Transverse colon (tissue), 4 donors: Measurements from ENCODE around the gene OR2V2. TPM values are rescaled to one million over a fixed set of nuclear protein-coding genes. Genes with fewer than 3 reads are reported as not detected.
A peak's percentile ranks its signal among the peaks of the same experiment; 100 is the strongest.

ENCODE experiments used
- DNase-seq: peaks from one replicate; pipeline ENCODE4 v3.0.0-alpha.2; 2019
- H3K27ac ChIP-seq, 4 donors: fragments of 200-600 bp; sonication (generic); 2 replicates each; pipeline ENCODE4 v1.5.1; 2016 to 2018; ENCODE audit warnings: inconsistent platforms in 4 of 4
- H3K27me3 ChIP-seq: fragments of 200-600 bp; sonication (generic); 2 replicates; pipeline ENCODE4 v1.5.1; 2017; ENCODE audit warnings: inconsistent platforms
- H3K36me3 ChIP-seq, 4 donors: fragments of 200-600 bp; sonication (generic); 2 replicates each; pipeline ENCODE4 v1.5.1; 2017 to 2019; ENCODE audit warnings: inconsistent platforms in 4 of 4
- H3K4me1 ChIP-seq, 4 donors: fragments of 200-600 bp; sonication (generic); 2 replicates each; pipeline ENCODE4 v1.5.1; 2017 to 2020; ENCODE audit warnings: inconsistent platforms in 4 of 4
- H3K4me3 ChIP-seq, 4 donors: fragments of 200-600 bp; sonication (generic); 1 replicate in 1 of 4; 2 replicates in 3 of 4; pipeline versions ENCODE4 v1.5.1 to v1.6.1; 2017 to 2019; ENCODE audit warnings: inconsistent platforms in 4 of 4
- H3K9me3 ChIP-seq, 2 donors: fragments of 200-600 bp; sonication (generic); 2 replicates each; pipeline ENCODE4 v1.5.1; 2017 to 2019; ENCODE audit warnings: inconsistent platforms in 2 of 2
- EP300 ChIP-seq: sonication (generic); formaldehyde crosslinking; IDR thresholded peaks from one replicate; pipeline ENCODE4 v1.6.1; 2017; ENCODE audit warnings: antibody characterized with exemption, low read depth
- POLR2A ChIP-seq: fragments of 450-650 bp; IDR thresholded peaks from one replicate; pipeline ENCODE4 v1.6.1; 2016; ENCODE audit warnings: antibody characterized with exemption, mild to moderate bottlenecking, moderate library complexity
- POLR2AphosphoS5 ChIP-seq, 3 donors: sonication (generic); formaldehyde crosslinking; IDR thresholded peaks; one replicate each; pipeline ENCODE4 v1.6.1; 2016; ENCODE audit warnings: antibody characterized with exemption in 3 of 3
- WGBS, 2 donors: methylation state at CpG; one replicate each; pipeline ENCODE4 v1.1.5; 2018; ENCODE audit warnings: low coverage in 1 of 2; 5-methylcytosine and 5-hydroxymethylcytosine counted together
- in situ Hi-C, 4 donors: fragments of 200-750 bp; cut with MboI; loops; one replicate each; pipeline versions ENCODE4 v1.15.0 to v1.15.1; 2017; ENCODE audit warnings: low sequenced_read_pairs in 3 of 4, low pct_ligation_motif_present in 1 of 4, low pct_unique_long_range_greater_than_20kb in 1 of 4
- intact Hi-C: fragments of 100-400 bp; cut with DNase I; formaldehyde crosslinking; loops from one replicate; pipeline ENCODE4 v1.15.1; 2023; ENCODE audit warnings: low total_unique reads
- total RNA-seq, 4 donors: library from RNA; depleted of rRNA; stranded (reverse); fragments of >200 nt; gene quantifications; one replicate each; pipeline ENCODE4 v1.1.0, GENCODE V29; 2016
- TF ChIP-seq, protein P1 (sequence below), 5 experiments: fragments of 200-600 bp in 3 of 5; fragments of 450-650 bp in 2 of 5; sonication (generic) in 3 of 5; IDR thresholded peaks; 1 replicate in 2 of 5; 2 replicates in 3 of 5; pipeline ENCODE4 v1.5.1; 2016 to 2017; ENCODE audit warnings: antibody characterized with exemption in 5 of 5, inconsistent platforms in 3 of 5, mild to moderate bottlenecking in 2 of 5, moderate library complexity in 1 of 5

OR2V2 gene
- total RNA-seq, 4 donors from 2014 or later, result not detected

DNA sequence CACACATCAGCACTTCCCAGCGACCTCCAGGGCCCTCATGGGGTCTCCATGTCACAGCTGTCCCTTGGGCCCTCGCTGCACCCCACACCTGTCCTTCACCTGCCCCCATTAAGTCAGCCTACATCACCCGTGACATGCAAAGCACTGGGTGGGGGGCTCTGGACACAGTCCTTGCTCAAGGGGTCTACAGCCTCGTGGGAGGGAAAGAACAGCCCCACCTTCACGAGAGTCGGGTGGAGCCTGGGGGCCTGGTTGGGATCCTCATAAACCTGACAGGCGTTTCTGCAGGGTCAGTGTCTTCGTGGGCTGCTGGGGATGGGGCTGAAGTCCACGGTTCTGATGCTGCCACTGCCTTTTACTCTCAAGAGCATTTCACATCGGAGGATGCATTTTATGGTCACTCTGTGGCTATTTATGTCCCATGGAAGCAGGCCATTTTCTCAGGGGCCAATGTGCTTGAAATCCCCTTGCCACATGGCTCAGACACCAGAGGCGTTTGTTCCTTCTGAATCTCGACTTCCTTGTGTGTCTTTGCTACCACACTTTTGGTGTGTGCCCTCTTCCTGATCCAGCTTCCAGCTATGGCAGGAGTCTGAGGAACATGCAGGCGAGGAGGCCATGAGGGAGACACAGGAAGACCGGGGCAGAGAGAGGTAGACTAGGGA, 16.4 kb upstream of the OR2V2 start, which contains the start of gene OR2V1:
Gene OR2V1, minus strand, starts transcription at position 338 of the 665 bp plus-strand sequence. CDS start 5,865 bp downstream, outside the sequence.
- peaks cover 62% of the 10 kb centered on the region for H3K27me3 ChIP-seq
- no peaks in the 10 kb centered on the region for H3K9me3 ChIP-seq
- in situ Hi-C loops, result no loop called here
- H3K27ac ChIP-seq, result no peak within 1 kb of the TSS
- no peak for DNase-seq
- H3K4me3 ChIP-seq, result no peak within 1 kb of the TSS
- H3K4me1 ChIP-seq, result no peaks in the 10 kb centered on the region
- intact Hi-C loops, result no loop called here
- H3K36me3 ChIP-seq, result no peaks in the 10 kb centered on the region
- TF ChIP-seq, protein P1, sequence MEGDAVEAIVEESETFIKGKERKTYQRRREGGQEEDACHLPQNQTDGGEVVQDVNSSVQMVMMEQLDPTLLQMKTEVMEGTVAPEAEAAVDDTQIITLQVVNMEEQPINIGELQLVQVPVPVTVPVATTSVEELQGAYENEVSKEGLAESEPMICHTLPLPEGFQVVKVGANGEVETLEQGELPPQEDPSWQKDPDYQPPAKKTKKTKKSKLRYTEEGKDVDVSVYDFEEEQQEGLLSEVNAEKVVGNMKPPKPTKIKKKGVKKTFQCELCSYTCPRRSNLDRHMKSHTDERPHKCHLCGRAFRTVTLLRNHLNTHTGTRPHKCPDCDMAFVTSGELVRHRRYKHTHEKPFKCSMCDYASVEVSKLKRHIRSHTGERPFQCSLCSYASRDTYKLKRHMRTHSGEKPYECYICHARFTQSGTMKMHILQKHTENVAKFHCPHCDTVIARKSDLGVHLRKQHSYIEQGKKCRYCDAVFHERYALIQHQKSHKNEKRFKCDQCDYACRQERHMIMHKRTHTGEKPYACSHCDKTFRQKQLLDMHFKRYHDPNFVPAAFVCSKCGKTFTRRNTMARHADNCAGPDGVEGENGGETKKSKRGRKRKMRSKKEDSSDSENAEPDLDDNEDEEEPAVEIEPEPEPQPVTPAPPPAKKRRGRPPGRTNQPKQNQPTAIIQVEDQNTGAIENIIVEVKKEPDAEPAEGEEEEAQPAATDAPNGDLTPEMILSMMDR (IDR thresholded peaks at IDR 0.05), result no peak
- TF ChIP-seq POLR2AphosphoS5 (IDR thresholded peaks at IDR 0.05) (no peak), POLR2A (no peak), EP300 (no peak)
- 47 to 62% methylated on average over 2 to 14 of the region's 14 CpGs for WGBS, 2 donors

DNA sequence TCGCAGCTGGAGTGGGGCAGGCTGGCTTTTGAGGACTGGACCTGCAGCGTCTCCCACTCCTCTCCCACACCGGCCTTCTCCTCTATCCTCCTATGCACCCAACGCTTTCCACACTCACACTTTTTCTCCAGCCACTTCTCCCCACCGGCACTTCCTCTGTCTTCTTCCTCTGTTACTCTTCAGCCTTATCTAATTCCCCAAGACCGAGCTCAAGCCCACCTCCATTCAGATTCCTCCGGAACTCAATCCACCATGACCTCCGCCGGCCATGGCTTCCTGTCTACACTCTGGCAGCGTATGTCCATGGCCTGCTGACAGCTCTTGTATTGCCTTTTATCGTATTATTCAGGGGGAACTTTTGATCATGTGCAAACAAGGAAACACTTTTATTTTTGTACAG, 15.9 kb upstream of the OR2V2 start:
- intact Hi-C loops, result no loop called here
- no peaks in the 10 kb centered on the region for H3K36me3 ChIP-seq
- H3K9me3 ChIP-seq, result no peaks in the 10 kb centered on the region
- peaks cover 61% of the 10 kb centered on the region for H3K27me3 ChIP-seq
- no peak for TF ChIP-seq POLR2AphosphoS5 (IDR thresholded peaks at IDR 0.05)
- no peak for DNase-seq
- no peak overlapping the region for H3K4me3 ChIP-seq
- 78 to 82% methylated on average over 10 to 11 of the region's 11 CpGs for WGBS, 2 donors
- no peaks in the 10 kb centered on the region for H3K4me1 ChIP-seq
- in situ Hi-C loops, result no loop called here
- H3K27ac ChIP-seq, result no peak overlapping the region

DNA sequence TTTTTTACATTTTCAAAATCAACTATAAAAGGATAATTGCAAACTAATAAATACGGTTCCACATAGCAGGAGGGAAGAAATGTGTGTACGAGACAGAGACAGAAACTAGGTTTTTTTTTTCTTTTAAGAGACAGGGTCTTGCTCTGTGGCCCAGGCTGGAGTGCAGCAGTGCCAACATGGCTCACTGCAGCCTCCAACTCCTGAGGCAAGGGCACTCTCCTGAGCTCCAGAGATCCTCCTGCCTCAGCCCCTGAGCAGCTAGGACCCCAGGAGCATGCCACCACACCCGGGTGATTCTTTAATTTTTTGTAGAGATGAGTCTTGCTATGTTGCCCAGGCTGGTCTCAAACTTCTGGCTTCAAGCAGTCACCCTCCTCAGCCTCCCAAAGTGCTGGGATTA, 14.3 kb upstream of the OR2V2 start:
- TF ChIP-seq POLR2AphosphoS5 (IDR thresholded peaks at IDR 0.05) (no peak), EP300 (no peak), POLR2A (no peak)
- TF ChIP-seq, protein P1 (IDR thresholded peaks at IDR 0.05), result no peak
- intact Hi-C loops (no loop called here), in situ Hi-C loops (no loop called here)
- peaks cover 52% of the 10 kb centered on the region for H3K27me3 ChIP-seq
- H3K4me3 ChIP-seq, result no peak overlapping the region
- H3K9me3 ChIP-seq, result no peaks in the 10 kb centered on the region
- no peaks in the 10 kb centered on the region for H3K4me1 ChIP-seq
- H3K36me3 ChIP-seq, result no peaks in the 10 kb centered on the region
- no peak overlapping the region for H3K27ac ChIP-seq
- 78 to 88% methylated on average over 2 to 3 of the region's 3 CpGs for WGBS, 2 donors
- no peak for DNase-seq

DNA sequence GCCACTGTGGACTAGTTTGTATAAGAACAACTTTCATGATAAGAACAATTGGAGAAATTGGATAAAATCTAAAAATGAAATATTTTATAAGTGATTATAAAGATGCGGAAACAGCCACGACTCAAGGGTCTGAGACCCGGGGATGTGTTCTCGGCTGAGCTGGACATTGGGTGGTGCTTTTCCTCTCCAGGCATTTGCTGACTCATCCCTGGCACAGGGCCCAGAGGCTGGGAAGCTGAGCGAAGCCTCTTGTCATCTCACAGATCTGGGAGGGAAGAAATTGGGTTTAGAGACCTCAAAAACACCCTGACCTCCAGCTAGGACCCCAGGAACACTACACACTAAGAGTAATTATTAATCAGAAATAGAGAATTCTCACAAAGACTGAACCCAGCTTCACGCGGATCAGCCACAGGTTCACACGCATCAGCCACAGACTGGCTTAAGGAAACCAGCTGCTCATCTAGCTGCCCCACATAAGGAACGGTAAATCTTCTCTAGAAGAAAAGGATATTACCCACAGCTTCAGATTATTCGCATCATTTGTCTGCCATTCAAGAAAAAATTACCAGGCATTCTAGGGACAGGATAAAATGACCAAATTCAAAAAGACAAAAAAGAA, 13.7 kb upstream of the OR2V2 start:
- DNase-seq, result peak; percentile 51

More for the DNA sequence above, 13.7 kb upstream of the OR2V2 start:
- Histone ChIP-seq H3K27me3 (peaks cover 46% of the 10 kb centered on the region), H3K36me3 (no peaks in the 10 kb centered on the region), H3K4me1 (no peaks in the 10 kb centered on the region), H3K4me3 (no peak overlapping the region), H3K27ac (no peak overlapping the region), H3K9me3 (no peaks in the 10 kb centered on the region)
- TF ChIP-seq POLR2AphosphoS5 (IDR thresholded peaks at IDR 0.05) (no peak), POLR2A (no peak), EP300 (no peak)
- TF ChIP-seq, protein P1 (IDR thresholded peaks at IDR 0.05), result no peak
- WGBS, 2 donors, result 67 to 82% methylated on average over 5 to 10 of the region's 10 CpGs
- in situ Hi-C loops (no loop called here), intact Hi-C loops (no loop called here)
